ENCODE measurements around the gene ABCB8. TPM values are rescaled to one million over a fixed set of nuclear protein-coding genes. Genes with fewer than 3 reads are reported as not detected.

ABCB8 gene
- total RNA-seq, 1 donor from 2014 or later: 7.9 TPM

- no peaks in the 10 kb centered on the region for H3K9me3 ChIP-seq (ENCODE audit: low read depth)
- Mint-ChIP-seq H3K4me1 (peaks cover 10% of the 10 kb centered on the region), H3K36me3 (peaks cover 11% of the 10 kb centered on the region), H3K9me3 (no peaks in the 10 kb centered on the region), H3K27me3 (ENCODE audit: insufficient read depth, low read depth) (peaks cover 8% of the 10 kb centered on the region), H3K4me3 (no peak overlapping the region), H3K27ac (no peak overlapping the region)
- peaks cover 17% of the 10 kb centered on the region for H3F3A ChIP-seq (ENCODE audit: low read depth)
- H3K4me1 ChIP-seq: peaks cover 4% of the 10 kb centered on the region
- H4K20me1 ChIP-seq (ENCODE audit: low read depth): peaks cover 13% of the 10 kb centered on the region
- H3K9ac ChIP-seq: no peak overlapping the region
- peaks cover 2% of the 10 kb centered on the region for H3K79me2 ChIP-seq (ENCODE audit: low read depth)
- H3K27ac ChIP-seq: no peak overlapping the region
- no peak for TF ChIP-seq EZH2 (IDR thresholded peaks at IDR 0.05)
- no peak for TF ChIP-seq EZH2phosphoT487 (IDR thresholded peaks at IDR 0.05)
- TF ChIP-seq CTCF (IDR thresholded peaks at IDR 0.05): no peak
- H3K27me3 ChIP-seq: no peaks in the 10 kb centered on the region
- H3K36me3 ChIP-seq: no peaks in the 10 kb centered on the region
- H3K4me3 ChIP-seq: no peak overlapping the region
- no peak overlapping the region for H3K4me2 ChIP-seq
- no peak overlapping the region for H2AFZ ChIP-seq (replicated peaks)
- DNase-seq (ENCODE audit: low spot score): no peak
Observed at GRCh38 chr7:151073990-151074389, 45.7 kb downstream of the ABCB8 start.

GRCh38 chr7:151074817-151075661 lies 46.8 kb downstream of the ABCB8 start:
- H3K27ac Mint-ChIP-seq: peak overlapping the region; percentile 69
- peaks cover 10% of the 10 kb centered on the region for H3K27me3 Mint-ChIP-seq (ENCODE audit: insufficient read depth, low read depth)
- H4K20me1 ChIP-seq (ENCODE audit: low read depth): peaks cover 23% of the 10 kb centered on the region
- TF ChIP-seq EZH2 (IDR thresholded peaks at IDR 0.05) (no peak), CTCF (IDR thresholded peaks at IDR 0.05) (no peak), EZH2phosphoT487 (IDR thresholded peaks at IDR 0.05) (no peak)
- H3K27me3 ChIP-seq: no peaks in the 10 kb centered on the region
- H3K4me1 ChIP-seq: peaks cover 14% of the 10 kb centered on the region
- no peak overlapping the region for H3K4me3 ChIP-seq
- H3K9ac ChIP-seq: no peak overlapping the region
- no peak overlapping the region for H2AFZ ChIP-seq (replicated peaks)
- no peak overlapping the region for H3K4me2 ChIP-seq
- peaks cover 15% of the 10 kb centered on the region for H3K4me1 Mint-ChIP-seq
- H3K27ac ChIP-seq: no peak overlapping the region
- H3F3A ChIP-seq (ENCODE audit: low read depth): peaks cover 25% of the 10 kb centered on the region
- no peaks in the 10 kb centered on the region for H3K9me3 ChIP-seq (ENCODE audit: low read depth)
- peaks cover 13% of the 10 kb centered on the region for H3K79me2 ChIP-seq (ENCODE audit: low read depth)
- H3K36me3 Mint-ChIP-seq: peaks cover 12% of the 10 kb centered on the region
- no peaks in the 10 kb centered on the region for H3K36me3 ChIP-seq
- H3K4me3 Mint-ChIP-seq: peak overlapping the region; percentile 44
- no peak for DNase-seq (ENCODE audit: low spot score)
- H3K9me3 Mint-ChIP-seq: no peaks in the 10 kb centered on the region

GRCh38 chr7:151075662-151075971 lies 47.4 kb downstream of the ABCB8 start:
- Mint-ChIP-seq H3K4me1 (peaks cover 16% of the 10 kb centered on the region), H3K36me3 (peaks cover 12% of the 10 kb centered on the region), H3K27ac (peak overlapping the region; percentile 69), H3K4me3 (peak overlapping the region; percentile 44), H3K9me3 (no peaks in the 10 kb centered on the region), H3K27me3 (ENCODE audit: insufficient read depth, low read depth) (peaks cover 10% of the 10 kb centered on the region)
- H3K27me3 ChIP-seq: no peaks in the 10 kb centered on the region
- H3K9ac ChIP-seq: no peak overlapping the region
- no peaks in the 10 kb centered on the region for H3K9me3 ChIP-seq (ENCODE audit: low read depth)
- H4K20me1 ChIP-seq (ENCODE audit: low read depth): peaks cover 23% of the 10 kb centered on the region
- peaks cover 17% of the 10 kb centered on the region for H3K79me2 ChIP-seq (ENCODE audit: low read depth)
- H3K4me2 ChIP-seq: no peak overlapping the region
- no peaks in the 10 kb centered on the region for H3K36me3 ChIP-seq
- H2AFZ ChIP-seq (replicated peaks): no peak overlapping the region
- H3K4me1 ChIP-seq: peaks cover 14% of the 10 kb centered on the region
- DNase-seq (ENCODE audit: low spot score): no peak
- H3K4me3 ChIP-seq: no peak overlapping the region
- H3K27ac ChIP-seq: no peak overlapping the region
- TF ChIP-seq EZH2 (IDR thresholded peaks at IDR 0.05): no peak
- TF ChIP-seq CTCF (IDR thresholded peaks at IDR 0.05): no peak
- TF ChIP-seq EZH2phosphoT487 (IDR thresholded peaks at IDR 0.05): no peak
- peaks cover 25% of the 10 kb centered on the region for H3F3A ChIP-seq (ENCODE audit: low read depth)

Data from neural progenitor cell (in vitro differentiated cells).